ENCODE data around the gene NINJ1. TPM values are rescaled to one million over a fixed set of nuclear protein-coding genes. Genes with fewer than 3 reads are reported as not detected.

Gene NINJ1
- total RNA-seq, 4 donors from 2014 or later: 28.5 to 58.5 (median 45.7) TPM

- no peak for TF ChIP-seq POLR2A (IDR thresholded peaks at IDR 0.05)
- Histone ChIP-seq H3K4me3 (no peak overlapping the region), H3K9me3 (no peaks in the 10 kb centered on the region), H3K36me3 (no peaks in the 10 kb centered on the region), H3K4me1 (no peaks in the 10 kb centered on the region), H3K27ac (no peak overlapping the region), H3K27me3 (no peaks in the 10 kb centered on the region)
- DNase-seq (peak in 1 of 2 donors; percentile 6), ATAC-seq (no peak)
- intact Hi-C loops (cut with DNase I; ENCODE audit: low total_unique reads) (no loop called here), in situ Hi-C loops (cut with MboI; ENCODE audit: low sequenced_read_pairs in 4 of 4) (no loop called here)
Measured at GRCh38 chr9:93080406-93080805, 53.6 kb downstream of the NINJ1 start.

GRCh38 chr9:93079371-93079770 is 54.7 kb downstream of the NINJ1 start:
- intact Hi-C loops (cut with DNase I; ENCODE audit: low total_unique reads): no loop called here
- in situ Hi-C loops (cut with MboI; ENCODE audit: low sequenced_read_pairs in 4 of 4): no loop called here
- DNase-seq (peak in 1 of 2 donors; percentile 4), ATAC-seq (no peak)
- Histone ChIP-seq H3K36me3 (no peaks in the 10 kb centered on the region), H3K4me3 (no peak overlapping the region), H3K4me1 (no peaks in the 10 kb centered on the region), H3K9me3 (no peaks in the 10 kb centered on the region), H3K27me3 (no peaks in the 10 kb centered on the region), H3K27ac (no peak overlapping the region)
- no peak for TF ChIP-seq CTCF (IDR thresholded peaks at IDR 0.05 in 4 of 5, conservative IDR thresholded peaks at IDR 0.05 in 1 of 5)
- TF ChIP-seq POLR2A (IDR thresholded peaks at IDR 0.05): no peak

- no peaks in the 10 kb centered on the region for H3K27me3 ChIP-seq
- in situ Hi-C loops (cut with MboI; ENCODE audit: low sequenced_read_pairs in 4 of 4): no loop called here
- no peak for ATAC-seq
Measured at GRCh38 chr9:93077811-93078210, 56.2 kb downstream of the NINJ1 start.

GRCh38 chr9:93077367-93077766 is 56.7 kb downstream of the NINJ1 start:
- DNase-seq (no peak), ATAC-seq (no peak)
- no peaks in the 10 kb centered on the region for H3K36me3 ChIP-seq
- intact Hi-C loops (cut with DNase I; ENCODE audit: low total_unique reads): no loop called here
- in situ Hi-C loops (cut with MboI; ENCODE audit: low sequenced_read_pairs in 4 of 4): no loop called here
- no peak for TF ChIP-seq CTCF (IDR thresholded peaks at IDR 0.05 in 4 of 5, conservative IDR thresholded peaks at IDR 0.05 in 1 of 5)
- TF ChIP-seq POLR2A (IDR thresholded peaks at IDR 0.05): no peak
- H3K27me3 ChIP-seq: no peaks in the 10 kb centered on the region
- H3K4me1 ChIP-seq: peaks cover 0 to 3% of the 10 kb centered on the region in 2 donors
- H3K9me3 ChIP-seq: no peaks in the 10 kb centered on the region
- no peak overlapping the region for H3K27ac ChIP-seq
- no peak overlapping the region for H3K4me3 ChIP-seq

More at GRCh38 chr9:93077811-93078210, 56.2 kb downstream of the NINJ1 start:
- no peak overlapping the region for H3K27ac ChIP-seq
- intact Hi-C loops (cut with DNase I; ENCODE audit: low total_unique reads): no loop called here
- no peaks in the 10 kb centered on the region for H3K36me3 ChIP-seq
- no peaks in the 10 kb centered on the region for H3K4me1 ChIP-seq
- no peak for DNase-seq
- TF ChIP-seq CTCF (IDR thresholded peaks at IDR 0.05 in 4 of 5, conservative IDR thresholded peaks at IDR 0.05 in 1 of 5): no peak
- TF ChIP-seq POLR2A (IDR thresholded peaks at IDR 0.05): no peak
- no peaks in the 10 kb centered on the region for H3K9me3 ChIP-seq
- no peak overlapping the region for H3K4me3 ChIP-seq

GRCh38 chr9:93076792-93077128 is 57.3 kb downstream of the NINJ1 start:
- Histone ChIP-seq H3K9me3 (no peaks in the 10 kb centered on the region), H3K36me3 (no peaks in the 10 kb centered on the region), H3K4me1 (peaks cover 0 to 7% of the 10 kb centered on the region in 2 donors), H3K4me3 (no peak overlapping the region), H3K27me3 (no peaks in the 10 kb centered on the region), H3K27ac (no peak overlapping the region)
- intact Hi-C loops (cut with DNase I; ENCODE audit: low total_unique reads): no loop called here
- in situ Hi-C loops (cut with MboI; ENCODE audit: low sequenced_read_pairs in 4 of 4): no loop called here
- no peak for TF ChIP-seq POLR2A (IDR thresholded peaks at IDR 0.05)
- DNase-seq (no peak), ATAC-seq (no peak)

- Histone ChIP-seq H3K36me3 (no peaks in the 10 kb centered on the region), H3K27me3 (no peaks in the 10 kb centered on the region), H3K9me3 (no peaks in the 10 kb centered on the region), H3K4me1 (peaks cover 0 to 7% of the 10 kb centered on the region in 2 donors), H3K27ac (no peak overlapping the region), H3K4me3 (no peak overlapping the region)
- TF ChIP-seq CTCF (IDR thresholded peaks at IDR 0.05 in 4 of 5, conservative IDR thresholded peaks at IDR 0.05 in 1 of 5) (no peak), POLR2A (IDR thresholded peaks at IDR 0.05) (no peak)
- ATAC-seq (no peak), DNase-seq (no peak)
- in situ Hi-C loops (cut with MboI; ENCODE audit: low sequenced_read_pairs in 4 of 4) (no loop called here), intact Hi-C loops (cut with DNase I; ENCODE audit: low total_unique reads) (no loop called here)
Measured at GRCh38 chr9:93076101-93076791, 57.8 kb downstream of the NINJ1 start.
